IMR-90 (cell line): ENCODE data around the gene MICU1. TPM values are rescaled to one million over a fixed set of nuclear protein-coding genes. Genes with fewer than 3 reads are reported as not detected.

Experiments
- ATAC-seq: fragments of 200-7000 bp; cut with Tn5 transposase; 2 replicates; pipeline ENCODE4 v1.9.1; 2020; ENCODE audit warnings: low read depth, mild to moderate bottlenecking, moderate library complexity
- BruUV-seq: library from RNA; stranded (reverse); fragments of 400-500 nt; replicated peaks from 2 replicates; lab custom pipeline; 2021; lab: Mats Ljungman, UMichigan
- CTCF ChIA-PET: fragments of 300-600 bp; formaldehyde crosslinking; extraction: SDS; loops from one replicate; lab custom pipeline; 2021; ENCODE audit warnings: antibody characterized with exemption; lab: Yijun Ruan, JAX
- POLR2A ChIA-PET: fragments of 300-600 bp; sonication (Branson Sonifier 250); formaldehyde crosslinking; loops from one replicate; lab custom pipeline; 2022; ENCODE audit warnings: antibody characterized with exemption; ENCODE audit not compliant: unreplicated experiment; lab: Charles Lee
- DNase-seq: peaks from one replicate; pipeline ENCODE4 v3.0.0; 2013
- H2AFZ ChIP-seq: replicated peaks from 2 replicates; pipeline ENCODE3; 2013; ENCODE audit warnings: low read length, mild to moderate bottlenecking; ENCODE audit not compliant: poor library complexity
- H2AK5ac ChIP-seq: 2 replicates; pipeline ENCODE4 v1.6.1; 2013; ENCODE audit warnings: low read depth, low read length, inconsistent platforms
- H2AK9ac ChIP-seq: replicated peaks from 2 replicates; pipeline ENCODE3; 2013; ENCODE audit warnings: mild to moderate bottlenecking, low read depth, low read length, moderate library complexity; ENCODE audit not compliant: poor library complexity
- H2BK120ac ChIP-seq: 2 replicates; pipeline ENCODE4 v1.6.1; 2013; ENCODE audit warnings: low read depth, low read length, inconsistent platforms
- H2BK15ac ChIP-seq: 3 replicates; pipeline ENCODE4 v1.6.1; 2013; ENCODE audit warnings: low read depth, low read length, inconsistent platforms
- H2BK20ac ChIP-seq: 2 replicates; pipeline ENCODE4 v1.6.1; 2013; ENCODE audit warnings: low read depth, mild to moderate bottlenecking, inconsistent platforms, low read length, moderate library complexity
- H2BK5ac ChIP-seq: 2 replicates; pipeline ENCODE4 v1.6.1; 2013; ENCODE audit warnings: mild to moderate bottlenecking, low read depth, low read length, inconsistent platforms; ENCODE audit not compliant: poor library complexity, severe bottlenecking
- H3K14ac ChIP-seq: replicated peaks from 2 replicates; pipeline ENCODE4 v1.6.1; 2013; ENCODE audit warnings: low read depth, low read length, inconsistent platforms
- H3K18ac ChIP-seq: 2 replicates; pipeline ENCODE4 v1.6.1; 2013; ENCODE audit warnings: low read depth, low read length, control low read depth
- H3K23ac ChIP-seq: 2 replicates; pipeline ENCODE4 v1.6.1; 2013; ENCODE audit warnings: low read depth, low read length, inconsistent platforms
- H3K27ac ChIP-seq: 2 replicates; pipeline ENCODE4 v1.5.1; 2013; ENCODE audit warnings: mild to moderate bottlenecking, control low read depth, low read length; ENCODE audit not compliant: insufficient read depth
- H3K27me3 ChIP-seq: 2 replicates; pipeline ENCODE4 v1.6.1; 2013; ENCODE audit warnings: low read length; ENCODE audit not compliant: control insufficient read depth, insufficient read depth
- H3K36me3 ChIP-seq: 2 replicates; pipeline ENCODE4 v1.6.1; 2013; ENCODE audit warnings: low read length, mixed read lengths; ENCODE audit not compliant: control insufficient read depth, insufficient read depth
- H3K4ac ChIP-seq: 2 replicates; pipeline ENCODE4 v1.6.1; 2013; ENCODE audit warnings: low read depth, low read length, inconsistent platforms
- H3K4me1 ChIP-seq: 2 replicates; pipeline ENCODE4 v1.6.1; 2013; ENCODE audit warnings: low read length, mixed read lengths; ENCODE audit not compliant: control insufficient read depth, insufficient read depth
- H3K4me2 ChIP-seq: 2 replicates; pipeline ENCODE4 v1.6.1; 2013; ENCODE audit warnings: low read depth, mild to moderate bottlenecking, control low read depth, low read length, moderate library complexity
- H3K4me3 ChIP-seq: 2 replicates; pipeline ENCODE4 v1.5.1; 2013; ENCODE audit warnings: low read depth, mild to moderate bottlenecking, control low read depth, low read length, moderate library complexity; ENCODE audit not compliant: insufficient read depth
- H3K56ac ChIP-seq: 2 replicates; pipeline ENCODE4 v1.6.1; 2013; ENCODE audit warnings: low read length, inconsistent platforms; ENCODE audit not compliant: insufficient read depth; ENCODE audit errors: extremely low read depth
- H3K79me1 ChIP-seq, 2 experiments: 2 replicates each; pipeline ENCODE4 v1.6.1; 2013; ENCODE audit warnings: low read length in 2 of 2, inconsistent platforms in 1 of 2, low read depth in 1 of 2
- H3K9ac ChIP-seq: 2 replicates; pipeline ENCODE4 v1.6.1; 2013; ENCODE audit warnings: low read depth, low read length, control low read depth
- H3K9me1 ChIP-seq: 2 replicates; pipeline ENCODE4 v1.6.1; 2013; ENCODE audit warnings: low read length, inconsistent platforms; ENCODE audit not compliant: insufficient read depth
- H3K9me3 ChIP-seq: 2 replicates; pipeline ENCODE4 v1.6.1; 2013; ENCODE audit warnings: low read length; ENCODE audit not compliant: control insufficient read depth, insufficient read depth
- H4K20me1 ChIP-seq: 2 replicates; pipeline ENCODE4 v1.6.1; 2013; ENCODE audit warnings: low read length, inconsistent platforms; ENCODE audit not compliant: insufficient read depth
- H4K5ac ChIP-seq: 2 replicates; pipeline ENCODE4 v1.6.1; 2013; ENCODE audit warnings: mild to moderate bottlenecking, low read depth, low read length, control low read depth
- H4K8ac ChIP-seq, 2 experiments: 2 replicates each; pipeline ENCODE4 v1.6.1; 2013; ENCODE audit warnings: low read depth in 2 of 2, low read length in 2 of 2, control low read depth in 1 of 2, inconsistent platforms in 1 of 2
- H4K91ac ChIP-seq: 2 replicates; pipeline ENCODE4 v1.6.1; 2013; ENCODE audit warnings: low read depth, low read length, inconsistent platforms; ENCODE audit not compliant: insufficient read depth
- POLR2A ChIP-seq: IDR thresholded peaks from 2 replicates; pipeline ENCODE4 v1.6.1; 2012; ENCODE audit warnings: mild to moderate bottlenecking, low read depth, low read length
- WGBS, 2 experiments: methylation state at CpG; one replicate each; pipeline versions ENCODE4 v1.1.5 to v1.1.7; 2013; ENCODE audit warnings: missing lambda C conversion rate in 2 of 2; ENCODE audit not compliant: insufficient read length in 1 of 2; ENCODE audit errors: extremely low coverage in 2 of 2; 5-methylcytosine and 5-hydroxymethylcytosine counted together
- dilution Hi-C: fragments of 300-500 bp; cut with HindIII; formaldehyde crosslinking; loops from one replicate; pipeline ENCODE4 v1.14.3; 2018; ENCODE audit warnings: low sequenced_read_pairs; ENCODE audit not compliant: unreplicated experiment
- in situ Hi-C: fragments of 300-500 bp; cut with MboI; formaldehyde crosslinking; loops from 3 replicates; pipeline ENCODE4 v1.14.3; 2019; ENCODE audit warnings: low sequenced_read_pairs, inconsistent platforms, mixed read lengths
- intact Hi-C: fragments of 100-400 bp; cut with micrococcal nuclease; formaldehyde crosslinking; loops from 2 replicates; pipeline ENCODE4 v1.10.0; 2022
- polyA plus RNA-seq, 3 experiments: library from polyadenylated mRNA; depleted of rRNA; stranded (reverse); fragments of >200 nt; gene quantifications; 2 replicates each; pipeline ENCODE4 v1.2.3, GENCODE V29; 2012; ENCODE audit warnings: low replicate concordance in 1 of 3
- total RNA-seq: library from RNA; depleted of rRNA; stranded (reverse); fragments of >200 nt; gene quantifications from 2 replicates; pipeline ENCODE4 v1.2.3, GENCODE V29; 2012

The MICU1 gene
- total and polyA plus RNA-seq, 2 of the 4 experiments (the other 2 are of a cell fraction) = 43.6 to 44.7 TPM

DNA sequence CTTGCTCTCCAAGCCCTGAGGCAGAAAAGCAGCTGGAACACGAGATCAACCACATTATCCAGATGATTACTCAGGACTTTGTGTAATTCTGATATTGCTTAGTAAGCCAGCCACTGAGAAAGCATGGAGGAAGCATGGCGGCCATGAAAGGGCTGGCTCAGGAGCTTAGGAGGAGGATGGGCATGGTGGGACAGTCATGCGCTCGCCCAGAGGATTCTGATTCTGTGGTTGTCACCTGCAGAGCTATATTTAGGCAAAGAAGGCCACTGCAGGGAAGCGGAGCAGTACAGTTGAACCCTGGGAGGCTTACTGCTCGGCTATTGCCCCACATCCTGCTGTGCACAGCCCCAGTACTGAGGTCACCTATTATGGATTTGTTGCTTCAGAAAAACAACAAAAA, 142.4 kb downstream of the MICU1 start:
- H3K4ac ChIP-seq = no peak overlapping the region
- H3K4me2 ChIP-seq = no peak overlapping the region
- H3K23ac ChIP-seq = no peak overlapping the region
- WGBS, 2 experiments = no CpG with 5 or more reads among the region's 6 CpGs
- no peak overlapping the region for H4K91ac ChIP-seq
- H3K79me1 ChIP-seq = peaks cover 0 to 6% of the 10 kb centered on the region in 2 experiments; a peak in 2 of 4 replicates
- H3K9me1 ChIP-seq = peaks cover 3% of the 10 kb centered on the region; the same call in 1 of the 2 replicates
- no peak for TF ChIP-seq POLR2A
- DNase-seq (no peak), ATAC-seq (no peak)
- no peak overlapping the region for H3K27ac ChIP-seq
- H4K8ac ChIP-seq = no peak overlapping the region
- no peaks in the 10 kb centered on the region for H3K9me3 ChIP-seq
- in situ Hi-C loops (no loop called here), dilution Hi-C loops (no loop called here), intact Hi-C loops (no loop called here)
- no peak overlapping the region for H2AK5ac ChIP-seq
- H3K36me3 ChIP-seq = peaks cover 4% of the 10 kb centered on the region; the same call in 1 of the 2 replicates
- ChIA-PET POLR2A (no interaction called here), CTCF (no interaction called here)
- H4K20me1 ChIP-seq = no peaks in the 10 kb centered on the region
- no peak overlapping the region for H2BK120ac ChIP-seq
- H3K14ac ChIP-seq = no peak overlapping the region
- no peak overlapping the region for H2AFZ ChIP-seq
- no peak overlapping the region for H2BK5ac ChIP-seq
- H4K5ac ChIP-seq = no peak overlapping the region
- H3K4me3 ChIP-seq = no peak overlapping the region
- H3K4me1 ChIP-seq = no peaks in the 10 kb centered on the region
- H3K18ac ChIP-seq = no peak overlapping the region
- no TSS peak for BruUV-seq
- H3K9ac ChIP-seq = no peak overlapping the region
- no peak overlapping the region for H2BK20ac ChIP-seq
- H3K56ac ChIP-seq = no peak overlapping the region
- H2AK9ac ChIP-seq = no peak overlapping the region
- H3K27me3 ChIP-seq = no peaks in the 10 kb centered on the region
- no peak overlapping the region for H2BK15ac ChIP-seq
